GM21717 (cell line): Measurements from ENCODE around the gene PARD3B.

Experiments
- ATAC-seq: cut with Tn5 transposase; IDR thresholded peaks from one replicate; pipeline ENCODE4 v1.9.1; 2021; ENCODE audit warnings: mild to moderate bottlenecking, moderate library complexity; ENCODE audit not compliant: unreplicated experiment

Gene PARD3B

GRCh38 chr2:204982303-204982702 is 437.0 kb downstream of the PARD3B start:
- no peak for ATAC-seq

- ATAC-seq = no peak
These were observed 439.2 kb downstream of the PARD3B start for GRCh38 chr2:204984518-204984917.

DNA sequence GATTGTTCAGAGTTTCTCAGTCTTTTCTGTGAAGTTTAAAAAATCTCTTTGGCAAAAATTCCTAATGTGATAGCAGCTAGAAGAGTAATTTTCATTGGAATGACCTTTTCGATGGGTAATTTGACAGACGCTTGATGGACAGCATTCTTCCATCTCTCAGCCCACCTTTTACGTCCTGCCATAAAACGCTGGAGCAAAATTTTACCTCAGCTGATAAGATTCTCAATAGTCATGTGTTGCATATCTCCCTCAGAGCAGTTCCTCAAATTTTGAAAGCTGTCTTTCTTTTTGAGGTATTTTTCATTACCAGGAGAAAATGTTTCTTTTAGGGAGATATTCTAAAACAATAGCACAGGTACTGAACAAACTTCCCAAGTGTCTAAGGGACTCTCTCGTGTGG is 441.4 kb downstream of the PARD3B start:
- no peak for ATAC-seq

DNA sequence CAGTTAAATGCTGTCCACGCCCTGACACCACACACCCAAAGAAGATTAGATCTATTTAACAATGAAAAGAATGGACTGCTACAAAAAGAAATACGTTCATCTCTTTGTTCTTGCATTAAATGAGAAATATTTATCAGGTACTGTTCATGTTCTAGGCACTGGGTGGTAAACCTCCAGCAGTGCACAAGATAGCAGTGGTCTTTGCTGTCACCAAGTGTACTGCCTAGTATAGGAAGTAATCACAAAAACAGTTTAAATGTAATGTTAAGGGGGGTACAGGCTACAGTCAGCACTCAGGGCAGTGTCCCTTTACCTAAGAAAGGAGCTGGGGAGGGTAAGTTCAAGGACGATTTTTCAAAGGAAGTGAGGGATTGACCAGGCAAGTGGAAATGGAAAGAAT is 443.6 kb downstream of the PARD3B start:
- ATAC-seq = no peak

- ATAC-seq = no peak
These were observed 444.6 kb downstream of the PARD3B start for GRCh38 chr2:204989877-204990276.

GRCh38 chr2:205001300-205001966 is 456.2 kb downstream of the PARD3B start:
- no peak for ATAC-seq

- ATAC-seq = no peak
These were observed 457.1 kb downstream of the PARD3B start for GRCh38 chr2:205002390-205002789.

DNA sequence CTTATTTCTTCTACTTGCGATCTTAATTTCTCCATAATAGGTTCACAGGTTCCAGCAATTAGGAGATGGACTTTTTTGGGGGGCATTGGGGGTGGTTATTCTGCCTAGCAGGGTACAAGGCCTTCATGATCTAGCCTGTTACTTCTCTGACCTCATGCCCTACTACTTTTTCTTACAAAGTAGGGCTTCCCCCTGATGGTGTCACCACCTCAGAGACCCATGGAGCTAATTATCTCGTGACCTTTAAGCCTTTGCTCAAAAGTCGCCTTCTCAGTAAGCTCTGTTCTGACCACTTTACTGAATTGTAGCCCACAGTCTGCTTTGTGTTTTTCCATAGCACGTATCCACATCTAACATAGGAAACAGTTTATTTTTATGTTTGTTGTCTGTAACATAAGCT is 458.0 kb downstream of the PARD3B start:
- no peak for ATAC-seq

DNA sequence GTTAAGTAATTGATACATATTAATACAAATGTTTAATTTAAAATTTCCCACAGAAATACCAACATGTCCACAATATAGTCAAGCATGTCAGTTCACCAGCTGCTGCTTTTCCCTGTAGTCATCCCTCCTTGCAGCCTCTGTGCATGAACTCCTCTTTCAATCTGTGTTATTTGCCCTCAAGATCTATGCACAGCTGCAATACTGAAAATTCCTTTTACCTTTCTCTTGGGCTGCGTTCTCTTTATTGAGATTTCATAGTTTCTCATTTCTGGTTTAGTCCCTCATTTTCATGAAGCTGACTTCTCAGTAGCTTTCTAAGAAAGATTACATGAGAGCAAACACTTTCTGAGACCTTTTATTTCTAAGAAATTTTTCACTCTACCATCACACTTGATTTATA is 464.9 kb downstream of the PARD3B start:
- ATAC-seq = no peak

DNA sequence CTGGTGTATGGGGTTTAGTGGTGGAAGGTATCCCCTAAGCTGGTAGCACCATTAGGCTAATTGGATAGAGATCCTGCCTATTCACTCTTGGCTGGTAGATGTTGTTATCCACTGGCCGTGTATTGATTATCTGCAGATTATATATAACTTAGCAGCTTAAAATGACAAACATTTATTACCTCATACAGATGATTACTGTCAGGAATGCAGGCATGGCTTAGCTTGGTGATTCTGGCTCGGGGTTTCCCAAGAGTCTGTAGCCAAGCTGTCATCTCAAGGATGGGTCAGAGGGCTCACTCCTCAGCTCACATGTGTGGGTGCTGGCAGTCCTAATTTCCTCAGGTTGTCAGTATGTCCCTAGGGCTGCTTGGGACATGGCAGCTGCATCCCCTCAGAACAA is 465.8 kb downstream of the PARD3B start:
- no peak for ATAC-seq

- no peak for ATAC-seq
These were observed 467.7 kb downstream of the PARD3B start for GRCh38 chr2:205012961-205013360.

DNA sequence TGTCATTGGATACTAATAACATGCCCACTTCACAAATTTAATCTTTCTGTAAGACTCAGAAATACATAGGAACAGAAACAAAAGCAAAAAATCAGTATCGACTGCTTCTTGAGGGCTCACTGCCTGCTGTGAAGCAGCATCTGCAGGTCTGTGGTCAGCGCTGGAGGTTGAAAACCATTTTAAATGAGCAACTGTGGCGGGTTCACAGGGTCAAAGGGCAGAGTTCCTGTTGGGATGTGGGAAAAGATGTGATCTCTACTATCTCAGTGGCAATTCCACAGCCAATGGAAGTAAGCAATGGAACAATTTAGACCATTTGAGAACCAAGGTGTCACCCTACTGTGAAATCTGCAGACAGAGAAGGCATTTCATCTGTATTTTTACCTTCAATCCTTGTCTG is 468.3 kb downstream of the PARD3B start:
- no peak for ATAC-seq

DNA sequence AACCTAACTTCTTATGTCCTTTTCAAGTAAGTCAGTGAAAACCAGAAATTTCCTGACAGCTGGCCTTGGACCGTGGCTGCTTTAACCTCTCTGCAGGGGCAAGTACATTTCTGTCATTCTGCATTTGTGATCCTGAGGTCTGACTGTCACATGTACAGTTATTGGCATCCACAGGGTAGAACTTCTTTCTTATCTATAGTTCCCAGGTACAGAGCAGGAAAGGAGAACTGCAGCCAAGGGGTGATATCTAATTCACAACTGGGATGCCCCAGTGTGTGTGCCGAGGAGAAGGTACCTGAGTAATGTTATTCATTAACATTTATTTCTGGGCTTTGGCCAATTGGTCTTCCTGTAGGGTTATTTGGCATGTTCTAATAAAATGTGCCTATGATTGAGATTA is 468.9 kb downstream of the PARD3B start:
- ATAC-seq = no peak

- ATAC-seq = no peak
These were observed 472.1 kb downstream of the PARD3B start for GRCh38 chr2:205017381-205017780.

GRCh38 chr2:205017912-205018311 is 472.6 kb downstream of the PARD3B start:
- no peak for ATAC-seq

DNA sequence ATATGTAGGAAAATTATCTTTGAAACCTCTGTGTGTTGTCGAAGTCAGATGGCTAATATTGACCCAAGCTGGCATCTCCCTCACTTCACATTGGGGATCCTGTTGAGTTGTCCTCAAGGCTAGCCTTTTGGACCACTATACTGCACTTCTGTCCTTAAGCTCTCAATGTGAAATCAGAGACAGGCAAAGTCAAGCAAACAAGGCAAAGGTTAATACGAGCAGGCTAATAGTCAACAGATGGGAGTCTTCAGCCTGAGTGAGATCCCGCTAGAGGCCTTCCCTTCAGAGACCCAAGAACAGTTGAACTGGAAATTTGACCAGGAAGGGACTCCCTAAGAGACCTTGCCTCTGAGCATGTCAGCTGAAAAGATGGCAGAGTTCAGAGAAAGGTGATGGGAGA is 475.4 kb downstream of the PARD3B start:
- no peak for ATAC-seq

GRCh38 chr2:205022841-205023240 is 477.6 kb downstream of the PARD3B start:
- ATAC-seq = no peak

DNA sequence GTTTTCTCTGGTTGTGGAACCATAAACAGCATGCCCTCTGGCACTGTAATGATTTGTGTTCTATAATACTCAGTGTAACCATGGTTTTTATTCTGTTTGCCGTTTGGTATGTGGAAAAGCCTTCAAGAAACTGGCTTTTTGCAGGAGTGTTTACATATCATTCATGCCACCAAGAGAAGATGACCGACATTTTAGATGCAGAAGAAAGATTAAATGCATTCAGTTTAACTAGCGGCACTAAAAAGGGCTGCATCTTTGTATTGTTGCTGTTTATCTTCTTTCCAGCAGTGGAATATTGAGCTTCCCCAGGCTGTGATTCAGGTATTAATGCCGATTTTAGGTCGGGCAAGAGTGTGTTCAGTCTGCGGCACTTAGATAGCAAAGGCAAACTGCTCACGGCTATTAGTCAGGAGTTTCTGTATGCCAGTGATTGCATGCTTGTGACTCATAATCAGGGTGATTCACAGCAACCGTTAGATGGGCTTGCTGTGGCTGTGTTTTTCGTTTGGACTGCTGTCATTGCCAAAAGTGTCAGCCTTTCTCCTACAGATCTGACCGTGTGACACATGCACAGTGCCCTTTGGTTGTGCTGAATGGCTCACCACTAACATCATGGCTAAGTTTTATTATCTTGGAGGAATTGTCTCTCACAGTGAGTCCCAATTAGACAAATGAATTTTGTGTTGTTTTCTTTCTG is 479.7 kb downstream of the PARD3B start:
- ATAC-seq = no peak

GRCh38 chr2:205025580-205026240 is 480.4 kb downstream of the PARD3B start:
- ATAC-seq = no peak

DNA sequence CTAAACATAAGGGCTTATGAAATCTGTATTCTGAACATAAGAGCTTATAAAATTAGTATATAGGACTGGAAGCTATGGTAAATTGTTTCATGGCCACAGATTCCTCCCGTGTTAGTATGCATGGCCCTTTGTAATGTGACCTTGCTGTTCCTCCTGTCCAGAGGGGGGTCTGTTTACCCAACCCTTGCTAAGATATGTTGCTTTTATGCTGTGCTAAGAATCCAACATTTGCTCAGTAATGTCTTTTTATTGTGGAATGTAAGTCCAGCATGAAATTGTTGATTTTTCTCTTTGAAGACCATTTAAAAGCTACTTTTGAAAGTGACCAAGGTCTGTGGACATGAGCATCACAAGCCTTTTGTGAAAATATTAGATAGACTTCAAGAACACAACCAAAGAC is 485.4 kb downstream of the PARD3B start:
- ATAC-seq = no peak

- ATAC-seq = no peak
These were observed 486.8 kb downstream of the PARD3B start for GRCh38 chr2:205032093-205032551.

DNA sequence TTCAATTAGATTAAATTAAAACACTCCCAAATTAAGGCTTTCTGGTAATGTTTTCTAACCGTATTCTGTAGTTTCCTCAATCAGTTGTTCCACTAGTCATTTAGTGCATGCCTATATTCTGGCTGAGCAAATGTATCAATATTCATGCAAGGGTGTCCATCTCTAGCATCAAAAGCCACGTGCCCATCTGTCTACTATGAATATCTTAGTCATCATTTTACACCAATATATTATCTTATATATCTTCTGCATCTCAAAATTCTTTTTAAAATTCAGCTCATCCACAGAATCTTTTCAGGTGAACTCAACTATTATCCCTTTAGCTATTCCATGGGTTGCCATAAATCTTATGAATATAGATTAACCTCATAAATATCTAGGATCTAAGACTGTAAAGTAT is 488.2 kb downstream of the PARD3B start:
- ATAC-seq = no peak
